Measurements from ENCODE around the gene CYP24A1.

CYP24A1 gene

DNA sequence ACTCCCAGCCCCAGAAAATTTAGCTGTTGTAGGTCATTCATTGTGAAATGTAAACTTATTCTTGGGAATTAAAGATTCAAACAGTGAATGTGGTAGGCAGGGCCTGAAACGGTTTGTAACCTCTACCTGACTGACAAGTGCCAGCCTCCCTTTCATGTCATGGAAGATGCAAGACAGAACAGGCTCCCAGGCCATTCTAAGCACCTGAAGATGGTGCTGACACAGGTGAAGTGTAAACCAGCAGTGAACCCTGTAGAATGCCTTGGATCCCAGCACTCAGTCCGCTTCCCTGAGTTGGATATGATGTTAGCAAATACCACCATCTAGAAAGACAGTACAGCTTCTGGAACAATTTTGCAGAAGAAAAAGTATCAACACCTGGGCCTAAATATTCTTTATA, 19.3 kb downstream of the CYP24A1 start:
- TF ChIP-seq, protein P1, sequence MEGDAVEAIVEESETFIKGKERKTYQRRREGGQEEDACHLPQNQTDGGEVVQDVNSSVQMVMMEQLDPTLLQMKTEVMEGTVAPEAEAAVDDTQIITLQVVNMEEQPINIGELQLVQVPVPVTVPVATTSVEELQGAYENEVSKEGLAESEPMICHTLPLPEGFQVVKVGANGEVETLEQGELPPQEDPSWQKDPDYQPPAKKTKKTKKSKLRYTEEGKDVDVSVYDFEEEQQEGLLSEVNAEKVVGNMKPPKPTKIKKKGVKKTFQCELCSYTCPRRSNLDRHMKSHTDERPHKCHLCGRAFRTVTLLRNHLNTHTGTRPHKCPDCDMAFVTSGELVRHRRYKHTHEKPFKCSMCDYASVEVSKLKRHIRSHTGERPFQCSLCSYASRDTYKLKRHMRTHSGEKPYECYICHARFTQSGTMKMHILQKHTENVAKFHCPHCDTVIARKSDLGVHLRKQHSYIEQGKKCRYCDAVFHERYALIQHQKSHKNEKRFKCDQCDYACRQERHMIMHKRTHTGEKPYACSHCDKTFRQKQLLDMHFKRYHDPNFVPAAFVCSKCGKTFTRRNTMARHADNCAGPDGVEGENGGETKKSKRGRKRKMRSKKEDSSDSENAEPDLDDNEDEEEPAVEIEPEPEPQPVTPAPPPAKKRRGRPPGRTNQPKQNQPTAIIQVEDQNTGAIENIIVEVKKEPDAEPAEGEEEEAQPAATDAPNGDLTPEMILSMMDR (IDR thresholded peaks at IDR 0.05; ENCODE audit: extremely low read depth, missing control alignments), result no peak
- DNase-seq (ENCODE audit: low spot score), result no peak

DNA sequence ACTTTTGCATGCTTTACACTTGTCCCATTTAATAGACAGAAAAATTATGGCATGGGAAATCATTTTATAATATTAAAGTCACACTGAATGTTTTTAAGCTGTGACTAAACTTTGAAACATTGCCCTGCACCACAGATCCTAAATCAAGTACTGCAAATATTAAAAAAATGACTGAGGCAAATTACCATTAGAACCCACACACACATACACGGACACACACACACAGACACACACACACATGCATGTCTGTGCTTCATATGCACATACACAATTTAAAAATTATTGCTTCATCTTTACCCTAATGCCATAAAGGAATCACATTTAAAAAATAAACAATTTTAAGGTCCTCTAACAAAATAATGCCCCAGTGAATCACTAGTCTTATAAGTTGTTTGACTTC, 19.9 kb downstream of the CYP24A1 start:
- TF ChIP-seq, protein P1 (IDR thresholded peaks at IDR 0.05; ENCODE audit: extremely low read depth, missing control alignments), result no peak
- no peak for DNase-seq (ENCODE audit: low spot score)

DNA sequence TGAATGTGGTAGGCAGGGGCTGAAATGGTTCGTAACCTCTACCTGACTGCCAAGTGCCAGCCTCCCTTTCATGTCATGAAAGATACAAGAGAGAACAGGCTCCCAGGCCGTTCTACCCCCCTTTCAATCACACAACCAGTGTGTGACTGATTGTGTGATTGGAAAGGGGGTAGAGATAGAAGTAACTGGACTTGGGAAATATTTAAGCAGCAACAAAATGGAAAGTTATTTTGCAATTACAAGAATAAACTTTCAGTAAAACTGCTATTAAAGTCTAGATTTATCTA, 20.8 kb downstream of the CYP24A1 start:
- TF ChIP-seq, protein P1 (IDR thresholded peaks at IDR 0.05; ENCODE audit: extremely low read depth, missing control alignments), result no peak
- DNase-seq (ENCODE audit: low spot score), result no peak

DNA sequence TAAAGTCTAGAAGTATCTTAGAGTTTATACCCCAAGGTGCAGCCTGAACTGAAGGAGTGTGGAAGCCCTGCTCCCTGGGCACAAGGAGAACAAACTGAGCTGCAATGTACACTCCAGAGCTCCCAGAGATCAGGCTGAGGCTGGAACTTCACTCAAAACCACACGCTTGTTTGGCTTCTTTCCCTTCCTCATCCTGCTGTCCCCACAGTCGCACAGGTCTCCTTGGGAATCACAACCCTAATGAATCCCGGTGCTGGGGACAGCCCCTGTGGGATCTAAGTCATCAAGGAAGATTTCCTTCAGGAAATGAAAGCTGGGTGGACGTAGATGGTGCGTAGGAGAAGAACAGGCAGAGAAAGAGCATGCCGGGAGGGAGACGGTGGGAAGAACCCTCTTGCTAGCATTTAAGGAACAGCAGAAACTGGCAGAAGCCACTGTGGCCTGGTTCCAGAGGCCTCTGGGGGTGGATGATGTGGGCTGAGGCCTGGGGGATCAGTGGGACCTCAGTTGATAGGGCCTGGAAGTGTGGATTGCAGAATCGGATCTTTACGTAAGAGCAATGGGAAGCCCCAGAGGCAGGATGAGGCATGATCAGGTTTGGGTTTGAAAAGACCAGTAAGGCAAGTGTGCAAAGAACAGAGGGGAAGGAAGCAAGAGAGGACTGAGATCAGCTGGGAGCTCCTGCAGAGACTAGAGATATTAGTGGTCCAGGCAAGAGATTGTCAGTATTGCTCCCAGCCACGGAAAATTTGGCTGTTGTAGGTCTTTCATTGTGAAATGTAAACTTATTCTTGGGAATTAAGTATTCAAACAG, 21.4 kb downstream of the CYP24A1 start:
- no peak for DNase-seq (ENCODE audit: low spot score)

DNA sequence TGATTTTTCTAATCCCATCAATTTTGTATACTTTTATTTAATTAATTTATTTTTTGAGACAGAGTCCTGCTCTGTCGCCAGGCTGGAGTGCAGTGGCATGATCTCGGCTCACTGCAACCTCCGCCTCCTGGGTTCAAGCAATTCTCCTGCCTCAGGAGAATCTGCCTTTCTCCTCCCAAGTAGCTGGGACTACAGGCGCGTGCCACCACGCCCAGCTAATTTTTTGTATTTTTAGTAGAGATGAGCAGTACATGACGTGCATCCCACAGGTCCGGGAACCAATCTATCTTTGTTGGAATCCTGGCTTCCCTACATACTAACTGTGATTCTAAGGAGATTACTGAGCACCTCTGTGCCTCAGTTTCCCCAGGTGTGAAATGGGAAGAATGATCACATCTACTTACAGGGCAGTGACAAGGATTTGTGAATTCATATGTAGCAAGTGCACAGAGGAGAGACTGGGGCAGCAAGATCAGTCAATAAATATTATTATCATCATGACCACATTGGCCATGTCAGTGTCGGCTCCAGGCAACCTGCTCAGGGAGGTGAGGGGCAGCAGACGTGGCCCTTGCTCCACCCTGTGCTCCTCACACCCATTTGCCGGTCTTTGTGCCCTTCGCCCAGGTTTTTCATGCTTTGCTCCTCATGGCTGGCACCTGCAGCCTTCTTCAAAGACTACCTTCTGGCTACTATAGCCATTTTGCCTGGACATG, 22.1 kb downstream of the CYP24A1 start:
- TF ChIP-seq, protein P1 (IDR thresholded peaks at IDR 0.05; ENCODE audit: extremely low read depth, missing control alignments), result no peak
- DNase-seq (ENCODE audit: low spot score), result no peak

More for the DNA sequence above, 21.4 kb downstream of the CYP24A1 start:
- TF ChIP-seq, protein P1 (IDR thresholded peaks at IDR 0.05; ENCODE audit: extremely low read depth, missing control alignments), result no peak

DNA sequence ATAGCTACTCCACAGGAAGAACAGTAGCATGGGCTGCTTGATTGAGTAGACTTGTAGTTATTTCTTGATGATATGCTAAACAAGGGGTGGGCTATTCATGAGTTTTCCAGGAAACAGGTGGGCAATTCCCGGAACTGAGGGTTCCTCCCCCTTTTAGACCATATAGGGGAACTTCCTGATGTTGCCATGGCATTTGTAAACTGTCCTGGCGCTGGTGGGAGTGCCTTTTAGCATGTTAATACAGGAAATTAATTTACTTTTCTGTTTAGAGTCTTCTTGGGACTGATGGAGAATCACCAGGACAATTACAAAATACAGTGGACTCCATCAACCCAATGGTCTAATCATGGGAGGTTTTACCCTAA, 22.7 kb downstream of the CYP24A1 start:
- TF ChIP-seq, protein P1 (IDR thresholded peaks at IDR 0.05; ENCODE audit: extremely low read depth, missing control alignments), result no peak
- no peak for DNase-seq (ENCODE audit: low spot score)

DNA sequence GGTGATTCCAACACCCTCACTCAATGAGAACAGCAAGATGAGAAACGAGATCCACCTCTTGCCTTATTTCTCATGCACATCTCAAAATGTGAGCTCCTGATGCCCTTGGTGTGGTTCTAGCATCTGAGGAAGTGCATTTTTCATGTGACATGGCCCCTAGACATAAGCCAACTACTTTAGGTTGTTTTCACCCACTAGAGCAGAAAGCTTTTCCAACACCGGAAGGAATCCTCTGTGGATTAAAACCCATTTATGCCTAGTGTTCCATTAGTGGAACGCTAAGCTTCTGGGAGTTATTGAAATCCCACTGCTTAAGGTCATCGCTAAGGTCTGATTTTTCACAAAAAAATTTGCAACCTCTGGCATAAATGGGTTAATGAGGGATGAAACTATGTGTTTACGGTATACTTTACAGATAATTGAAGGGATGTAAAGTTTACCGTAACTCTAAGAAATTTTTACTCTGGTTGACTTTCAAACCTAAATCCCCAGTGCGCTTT, 24.0 kb downstream of the CYP24A1 start:
- TF ChIP-seq, protein P1 (IDR thresholded peaks at IDR 0.05; ENCODE audit: extremely low read depth, missing control alignments), result no peak
- no peak for DNase-seq (ENCODE audit: low spot score)

Measured in GM20000 (cell line).